Endothelial cell of umbilical vein (primary cell): ENCODE results near the gene GEMIN5. TPM values are rescaled to one million over a fixed set of nuclear protein-coding genes. Genes with fewer than 3 reads are reported as not detected.

Experiments used
- BruUV-seq: library from RNA; stranded (reverse); fragments of 400-500 nt; replicated peaks from 2 replicates; lab custom pipeline; 2021; lab: Mats Ljungman, UMichigan
- CTCF ChIA-PET: fragments of 300-600, 350-600 bp; sonication (Branson Sonifier 250); formaldehyde crosslinking; loops from one replicate; lab custom pipeline; 2021; ENCODE audit warnings: antibody characterized with exemption, inconsistent platforms; lab: Charles Lee
- POLR2A ChIA-PET: fragments of 300-600, 350-600 bp; sonication (Branson Sonifier 250); formaldehyde crosslinking; loops from one replicate; lab custom pipeline; 2021; ENCODE audit warnings: antibody characterized with exemption, inconsistent platforms; lab: Charles Lee
- DNase-seq: peaks from one replicate; pipeline ENCODE4 v3.0.0-alpha.2; 2011; ENCODE audit warnings: low read depth, low spot score
- FAIRE-seq: peaks from 2 replicates; lab custom pipeline; 2011; peaks lifted over from hg19 to GRCh38; lab: Jason Lieb, UNC
- H2AFZ ChIP-seq: 2 replicates; pipeline ENCODE4 v1.6.0; 2012; ENCODE audit warnings: low read depth, low read length, control low read depth, inconsistent platforms
- H3K27ac ChIP-seq: 2 replicates; pipeline ENCODE4 v1.5.1; 2011; ENCODE audit warnings: low read depth, mild to moderate bottlenecking, control low read depth, low read length, moderate library complexity; ENCODE audit not compliant: insufficient read depth
- H3K27me3 ChIP-seq, 2 experiments: 2 replicates each; pipeline versions ENCODE4 v1.6.0 to v1.6.1; 2011; ENCODE audit warnings: low read length in 2 of 2, mixed read lengths in 1 of 2; ENCODE audit not compliant: control insufficient read depth in 2 of 2, insufficient read depth in 2 of 2
- H3K36me3 ChIP-seq, 2 experiments: 2 replicates in 1 of 2; 3 replicates in 1 of 2; pipeline ENCODE4 v1.5.1; 2011; ENCODE audit warnings: low read length in 2 of 2, mild to moderate bottlenecking in 1 of 2, moderate library complexity in 1 of 2; ENCODE audit not compliant: control insufficient read depth in 2 of 2, insufficient read depth in 2 of 2; ENCODE audit errors: extremely low read depth in 1 of 2
- H3K4me1 ChIP-seq: 3 replicates; pipeline ENCODE4 v1.5.1; 2011; ENCODE audit warnings: mild to moderate bottlenecking, low read length; ENCODE audit not compliant: control insufficient read depth, insufficient read depth; ENCODE audit errors: extremely low read depth
- H3K4me2 ChIP-seq: 2 replicates; pipeline ENCODE4 v1.6.1; 2011; ENCODE audit warnings: low read length, control low read depth, mixed read lengths; ENCODE audit not compliant: insufficient read depth
- H3K4me3 ChIP-seq, 3 experiments: fragments of 200-600 bp in 1 of 3; sonication (generic), shearing (Covaris generic) in 1 of 3; replicated peaks in 1 of 3; 2 replicates each; pipeline ENCODE4 v1.5.1; 2011 to 2016; ENCODE audit warnings: control low read depth in 3 of 3, low read length in 3 of 3, mild to moderate bottlenecking in 2 of 3, inconsistent platforms in 1 of 3, low read depth in 1 of 3, moderate library complexity in 1 of 3; ENCODE audit not compliant: insufficient read depth in 1 of 3
- H3K79me2 ChIP-seq: 2 replicates; pipeline ENCODE4 v1.6.0; 2012; ENCODE audit warnings: low read length, inconsistent platforms; ENCODE audit not compliant: control insufficient read depth, insufficient read depth
- H3K9ac ChIP-seq: replicated peaks from 2 replicates; pipeline ENCODE3; 2011; ENCODE audit warnings: low read length, control low read depth; ENCODE audit not compliant: insufficient read depth; ENCODE audit errors: extremely low read depth
- H3K9me1 ChIP-seq: replicated peaks from 3 replicates; pipeline ENCODE4 v1.6.0; 2011; ENCODE audit warnings: mild to moderate bottlenecking, low read length; ENCODE audit not compliant: control insufficient read depth, insufficient read depth; ENCODE audit errors: extremely low read depth
- H3K9me3 ChIP-seq: replicated peaks from 2 replicates; pipeline ENCODE4 v1.5.1; 2012; ENCODE audit warnings: low read length, inconsistent platforms; ENCODE audit not compliant: control insufficient read depth, insufficient read depth
- H4K20me1 ChIP-seq: replicated peaks from 2 replicates; pipeline ENCODE3; 2011; ENCODE audit warnings: mild to moderate bottlenecking, low read length; ENCODE audit not compliant: control insufficient read depth, insufficient read depth; ENCODE audit errors: extremely low read depth
- CTCF ChIP-seq, 2 donors: IDR thresholded peaks; 1 replicate in 1 of 2; 2 replicates in 1 of 2; pipeline ENCODE4 v1.5.1; 2011; ENCODE audit warnings: low read length in 2 of 2, mild to moderate bottlenecking in 2 of 2, moderate library complexity in 2 of 2, control low read depth in 1 of 2, inconsistent platforms in 1 of 2, low read depth in 1 of 2; ENCODE audit not compliant: insufficient read depth in 1 of 2; ENCODE audit errors: extremely low read depth in 1 of 2
- EZH2 ChIP-seq: IDR thresholded peaks from 2 replicates; pipeline ENCODE4 v1.6.1; 2012; ENCODE audit warnings: borderline replicate concordance, low read depth, mild to moderate bottlenecking, moderate library complexity, low read length, inconsistent platforms; ENCODE audit not compliant: severe bottlenecking
- FOS ChIP-seq: IDR thresholded peaks from 2 replicates; pipeline ENCODE4 v1.6.1; 2011; ENCODE audit warnings: mild to moderate bottlenecking, low read length, moderate library complexity, borderline replicate concordance; ENCODE audit not compliant: insufficient read depth
- GATA2 ChIP-seq: IDR thresholded peaks from 2 replicates; pipeline ENCODE4 v1.7.0; 2011; ENCODE audit warnings: low read depth, mild to moderate bottlenecking, moderate library complexity, mixed read lengths, low read length; ENCODE audit not compliant: insufficient read length, insufficient read depth
- JUN ChIP-seq: IDR thresholded peaks from 2 replicates; pipeline ENCODE4 v1.6.1; 2011; ENCODE audit warnings: borderline replicate concordance, low read depth; ENCODE audit not compliant: insufficient read length, insufficient read depth
- MAX ChIP-seq: IDR thresholded peaks from 2 replicates; pipeline ENCODE4 v1.6.1; 2011; ENCODE audit not compliant: insufficient read depth, insufficient read length
- MYC ChIP-seq: IDR thresholded peaks from one replicate; pipeline ENCODE4 v1.6.1; 2011; ENCODE audit warnings: mild to moderate bottlenecking, low read depth, low read length
- POLR2A ChIP-seq: IDR thresholded peaks from 2 replicates; pipeline ENCODE4 v1.6.1; 2012; ENCODE audit warnings: low read depth, mild to moderate bottlenecking, control low read depth, low read length
- POLR2AphosphoS5 ChIP-seq: IDR thresholded peaks from 2 replicates; pipeline ENCODE4 v1.6.1; 2012; ENCODE audit warnings: low read depth, mild to moderate bottlenecking, control low read depth, low read length, moderate library complexity; ENCODE audit not compliant: insufficient read depth
- dilution Hi-C: fragments of 300-500 bp; cut with MboI; formaldehyde crosslinking; loops from one replicate; pipeline ENCODE4 v1.15.0; 2019; ENCODE audit warnings: low sequenced_read_pairs; ENCODE audit not compliant: extremely low pct_ligation_motif_present
- intact Hi-C: fragments of 100-400 bp; cut with micrococcal nuclease; formaldehyde crosslinking; loops from one replicate; pipeline ENCODE4 v1.10.0; 2022
- polyA plus RNA-seq, 4 experiments: library from polyadenylated mRNA; depleted of rRNA in 3 of 4; stranded (reverse) in 3 of 4; unstranded in 1 of 4; fragments of >200 nt; gene quantifications; 2 replicates each; pipeline versions ENCODE4 v1.2.1 to v1.2.3, GENCODE V29; 2011 to 2012; ENCODE audit warnings: missing spikeins in 1 of 4
- total RNA-seq: library from RNA; stranded (reverse); gene quantifications from 2 replicates; pipeline ENCODE4 v1.2.3, GENCODE V29; 2021

The GEMIN5 gene
- total and polyA plus RNA-seq, 2 donors (not counting 3 experiments of a cell fraction or from before 2014, with no cell fraction given) = 7.2 to 23.1 TPM

GRCh38 chr5:154898210-154898609, 39.8 kb downstream of the GEMIN5 start:
- ChIA-PET POLR2A (no interaction called here), CTCF (interaction anchor here (1.5 kb wide), 1 partner anchor 10 kb away, joined by 3 read pairs; no protein-coding TSS in a partner anchor)
- Histone ChIP-seq H3K4me3 (no peak overlapping the region), H3K9me1 (no peaks in the 10 kb centered on the region), H3K27ac (no peak overlapping the region), H4K20me1 (no peaks in the 10 kb centered on the region), H3K27me3 (no peaks in the 10 kb centered on the region), H3K9ac (no peak overlapping the region), H3K4me2 (no peak overlapping the region), H3K9me3 (no peaks in the 10 kb centered on the region), H3K4me1 (no peaks in the 10 kb centered on the region), H2AFZ (no peak overlapping the region), H3K79me2 (no peaks in the 10 kb centered on the region), H3K36me3 (peaks cover 21 to 22% of the 10 kb centered on the region in 2 experiments)
- FAIRE-seq (no peak), DNase-seq (no peak)
- TF ChIP-seq POLR2A (no peak), POLR2AphosphoS5 (no peak), FOS (no peak), MAX (no peak), JUN (no peak), EZH2 (no peak), CTCF (IDR thresholded peaks at IDR 0.05; ENCODE audit: extremely low read depth in 1 of 2, insufficient read depth in 1 of 2, low read depth in 1 of 2, low read length in 2 of 2) (no peak), MYC (no peak), GATA2 (no peak)
- intact Hi-C loops = no loop called here
- BruUV-seq = no TSS peak
- dilution Hi-C loops = no loop called here
